ENCODE results near the gene MAGI3.

GRCh38 chr1:113416496-113416895 is 26.2 kb downstream of the MAGI3 start:
- no peak for TF ChIP-seq CTCF (conservative IDR thresholded peaks at IDR 0.05; ENCODE audit: low read length)
- TF ChIP-seq EZH2phosphoT487 (IDR thresholded peaks at IDR 0.05; ENCODE audit: borderline replicate concordance): no peak

Data from Loucy (cell line).